ENCODE data around the gene SPTB.

Gene SPTB

DNA sequence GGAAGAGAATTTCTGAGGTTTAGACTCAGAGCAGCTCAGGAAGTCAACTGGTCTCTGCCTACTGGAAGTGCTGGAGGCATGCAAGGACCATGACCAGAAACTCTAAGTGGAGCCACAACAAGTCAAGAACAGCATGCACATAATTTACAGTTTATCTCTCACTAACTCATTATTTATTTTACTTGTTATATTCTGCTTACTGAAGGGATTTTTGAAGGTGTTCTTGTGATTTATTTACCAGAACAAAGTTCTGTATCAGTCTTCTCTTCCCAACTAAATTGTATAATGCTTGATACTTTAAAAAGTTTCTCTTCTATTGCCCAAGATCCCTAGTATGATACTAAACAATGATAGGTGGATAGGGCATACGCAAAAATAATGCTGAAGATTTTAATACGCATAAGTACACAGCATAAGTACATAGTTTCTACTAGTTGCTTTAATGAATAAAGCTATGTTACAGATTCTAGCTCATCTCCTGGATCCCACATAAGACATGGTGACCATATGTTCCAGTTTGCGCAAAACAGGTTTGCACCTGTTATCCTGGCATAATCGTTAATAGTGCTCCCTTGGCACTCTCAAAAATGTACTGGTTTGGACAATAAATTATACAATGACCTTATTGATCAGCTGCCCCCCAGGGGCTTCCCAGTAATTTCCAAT, 11.6 kb upstream of the SPTB start:
- TF ChIP-seq, protein P1, sequence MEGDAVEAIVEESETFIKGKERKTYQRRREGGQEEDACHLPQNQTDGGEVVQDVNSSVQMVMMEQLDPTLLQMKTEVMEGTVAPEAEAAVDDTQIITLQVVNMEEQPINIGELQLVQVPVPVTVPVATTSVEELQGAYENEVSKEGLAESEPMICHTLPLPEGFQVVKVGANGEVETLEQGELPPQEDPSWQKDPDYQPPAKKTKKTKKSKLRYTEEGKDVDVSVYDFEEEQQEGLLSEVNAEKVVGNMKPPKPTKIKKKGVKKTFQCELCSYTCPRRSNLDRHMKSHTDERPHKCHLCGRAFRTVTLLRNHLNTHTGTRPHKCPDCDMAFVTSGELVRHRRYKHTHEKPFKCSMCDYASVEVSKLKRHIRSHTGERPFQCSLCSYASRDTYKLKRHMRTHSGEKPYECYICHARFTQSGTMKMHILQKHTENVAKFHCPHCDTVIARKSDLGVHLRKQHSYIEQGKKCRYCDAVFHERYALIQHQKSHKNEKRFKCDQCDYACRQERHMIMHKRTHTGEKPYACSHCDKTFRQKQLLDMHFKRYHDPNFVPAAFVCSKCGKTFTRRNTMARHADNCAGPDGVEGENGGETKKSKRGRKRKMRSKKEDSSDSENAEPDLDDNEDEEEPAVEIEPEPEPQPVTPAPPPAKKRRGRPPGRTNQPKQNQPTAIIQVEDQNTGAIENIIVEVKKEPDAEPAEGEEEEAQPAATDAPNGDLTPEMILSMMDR (IDR thresholded peaks at IDR 0.05; ENCODE audit: control insufficient read depth, insufficient read depth, low read depth, low read length, missing control alignments) = no peak
- no peak overlapping the region for H3K4me3 ChIP-seq (ENCODE audit: control insufficient read depth, low read depth, low read length)
- no peak for DNase-seq (ENCODE audit: low read depth)

GRCh38 chr14:64889352-64889751, 9.6 kb upstream of the SPTB start:
- no peak for DNase-seq (ENCODE audit: low read depth)
- H3K4me3 ChIP-seq (ENCODE audit: control insufficient read depth, low read depth, low read length) = no peak overlapping the region
- TF ChIP-seq, protein P1 (IDR thresholded peaks at IDR 0.05; ENCODE audit: control insufficient read depth, insufficient read depth, low read depth, low read length, missing control alignments) = no peak

GRCh38 chr14:64885559-64885958, 5.9 kb upstream of the SPTB start:
- no peak overlapping the region for H3K4me3 ChIP-seq (ENCODE audit: control insufficient read depth, low read depth, low read length)
- DNase-seq (ENCODE audit: low read depth) = no peak
- TF ChIP-seq, protein P1 (IDR thresholded peaks at IDR 0.05; ENCODE audit: control insufficient read depth, insufficient read depth, low read depth, low read length, missing control alignments) = no peak

DNA sequence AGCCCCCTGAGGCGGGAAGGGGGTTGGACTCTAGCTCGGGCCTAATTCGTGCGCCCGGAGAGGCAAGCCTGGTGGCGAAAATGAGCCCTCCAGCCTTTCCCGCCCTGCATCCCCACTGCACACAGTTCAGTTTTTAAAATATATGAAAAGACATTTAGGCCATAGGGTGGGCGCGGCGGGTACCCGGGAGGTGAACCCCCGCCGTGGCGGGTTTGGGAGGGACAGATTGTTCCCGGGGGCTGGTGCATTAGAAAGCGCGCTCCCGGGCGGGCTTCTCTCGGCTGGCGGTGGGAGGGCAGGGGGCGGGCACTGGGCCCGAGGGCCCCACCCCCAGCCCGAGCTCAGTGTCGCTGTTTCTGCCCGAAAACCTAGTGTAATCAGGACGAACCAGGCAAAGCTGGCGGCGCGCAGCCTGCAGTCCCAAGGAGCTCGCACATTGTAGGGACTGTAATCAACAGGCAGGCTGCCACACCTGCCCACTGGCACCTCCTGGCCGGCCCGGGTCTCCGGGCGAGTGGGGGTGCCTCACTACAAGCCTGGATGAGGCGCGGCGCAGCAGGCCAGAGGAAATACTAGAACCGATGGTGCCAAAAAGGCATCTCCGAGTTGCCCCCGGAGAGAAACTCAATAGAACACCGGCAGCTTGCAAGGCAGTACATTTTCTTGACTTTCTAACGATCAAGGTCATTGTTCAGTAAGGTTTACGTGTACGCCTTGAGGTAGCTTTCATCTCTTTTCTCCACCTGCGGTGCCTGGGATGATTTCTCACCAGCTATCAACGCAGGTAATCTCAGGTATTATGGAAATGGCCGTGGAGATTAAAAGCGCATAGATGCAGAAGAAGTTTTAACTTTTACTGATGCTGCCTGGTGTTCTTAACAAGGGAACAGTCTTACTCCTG, 764 bp upstream of the SPTB start:
- peak overlapping the region; percentile 32 for H3K4me3 ChIP-seq (ENCODE audit: control insufficient read depth, low read depth, low read length)
- TF ChIP-seq, protein P1 (IDR thresholded peaks at IDR 0.05; ENCODE audit: control insufficient read depth, insufficient read depth, low read depth, low read length, missing control alignments) = no peak
- DNase-seq (ENCODE audit: low read depth) = no peak

GRCh38 chr14:64878837-64879634, 671 bp downstream of the SPTB start:
- DNase-seq (ENCODE audit: low read depth) = no peak

GRCh38 chr14:64877846-64878245, 1.9 kb downstream of the SPTB start:
- no peak for DNase-seq (ENCODE audit: low read depth)
- no peak overlapping the region for H3K4me3 ChIP-seq (ENCODE audit: control insufficient read depth, low read depth, low read length)
- TF ChIP-seq, protein P1 (IDR thresholded peaks at IDR 0.05; ENCODE audit: control insufficient read depth, insufficient read depth, low read depth, low read length, missing control alignments) = no peak

More at GRCh38 chr14:64878837-64879634, 671 bp downstream of the SPTB start:
- no peak overlapping the region for H3K4me3 ChIP-seq (ENCODE audit: control insufficient read depth, low read depth, low read length)
- TF ChIP-seq, protein P1 (IDR thresholded peaks at IDR 0.05; ENCODE audit: control insufficient read depth, insufficient read depth, low read depth, low read length, missing control alignments) = no peak
